Endothelial cell of umbilical vein (primary cell): ENCODE data around the gene HDAC9. TPM values are rescaled to one million over a fixed set of nuclear protein-coding genes. Genes with fewer than 3 reads are reported as not detected.

Source experiments
- BruUV-seq: library from RNA; stranded (reverse); fragments of 400-500 nt; replicated peaks from 2 replicates; lab custom pipeline; 2021; lab: Mats Ljungman, UMichigan
- CTCF ChIA-PET: fragments of 300-600, 350-600 bp; sonication (Branson Sonifier 250); formaldehyde crosslinking; loops from one replicate; lab custom pipeline; 2021; ENCODE audit warnings: antibody characterized with exemption, inconsistent platforms; lab: Charles Lee
- POLR2A ChIA-PET: fragments of 300-600, 350-600 bp; sonication (Branson Sonifier 250); formaldehyde crosslinking; loops from one replicate; lab custom pipeline; 2021; ENCODE audit warnings: antibody characterized with exemption, inconsistent platforms; lab: Charles Lee
- DNase-seq: peaks from one replicate; pipeline ENCODE4 v3.0.0-alpha.2; 2011; ENCODE audit warnings: low read depth, low spot score
- FAIRE-seq: peaks from 2 replicates; lab custom pipeline; 2011; peaks lifted over from hg19 to GRCh38; lab: Jason Lieb, UNC
- H2AFZ ChIP-seq: 2 replicates; pipeline ENCODE4 v1.6.0; 2012; ENCODE audit warnings: low read depth, low read length, control low read depth, inconsistent platforms
- H3K27ac ChIP-seq: 2 replicates; pipeline ENCODE4 v1.5.1; 2011; ENCODE audit warnings: low read depth, mild to moderate bottlenecking, control low read depth, low read length, moderate library complexity; ENCODE audit not compliant: insufficient read depth
- H3K27me3 ChIP-seq, 2 experiments: 2 replicates each; pipeline versions ENCODE4 v1.6.0 to v1.6.1; 2011; ENCODE audit warnings: low read length in 2 of 2, mixed read lengths in 1 of 2; ENCODE audit not compliant: control insufficient read depth in 2 of 2, insufficient read depth in 2 of 2
- H3K36me3 ChIP-seq, 2 experiments: 2 replicates in 1 of 2; 3 replicates in 1 of 2; pipeline ENCODE4 v1.5.1; 2011; ENCODE audit warnings: low read length in 2 of 2, mild to moderate bottlenecking in 1 of 2, moderate library complexity in 1 of 2; ENCODE audit not compliant: control insufficient read depth in 2 of 2, insufficient read depth in 2 of 2; ENCODE audit errors: extremely low read depth in 1 of 2
- H3K4me1 ChIP-seq: 3 replicates; pipeline ENCODE4 v1.5.1; 2011; ENCODE audit warnings: mild to moderate bottlenecking, low read length; ENCODE audit not compliant: control insufficient read depth, insufficient read depth; ENCODE audit errors: extremely low read depth
- H3K4me2 ChIP-seq: 2 replicates; pipeline ENCODE4 v1.6.1; 2011; ENCODE audit warnings: low read length, control low read depth, mixed read lengths; ENCODE audit not compliant: insufficient read depth
- H3K4me3 ChIP-seq, 3 experiments: fragments of 200-600 bp in 1 of 3; sonication (generic), shearing (Covaris generic) in 1 of 3; replicated peaks in 1 of 3; 2 replicates each; pipeline ENCODE4 v1.5.1; 2011 to 2016; ENCODE audit warnings: control low read depth in 3 of 3, low read length in 3 of 3, mild to moderate bottlenecking in 2 of 3, inconsistent platforms in 1 of 3, low read depth in 1 of 3, moderate library complexity in 1 of 3; ENCODE audit not compliant: insufficient read depth in 1 of 3
- H3K79me2 ChIP-seq: 2 replicates; pipeline ENCODE4 v1.6.0; 2012; ENCODE audit warnings: low read length, inconsistent platforms; ENCODE audit not compliant: control insufficient read depth, insufficient read depth
- H3K9ac ChIP-seq: replicated peaks from 2 replicates; pipeline ENCODE3; 2011; ENCODE audit warnings: low read length, control low read depth; ENCODE audit not compliant: insufficient read depth; ENCODE audit errors: extremely low read depth
- H3K9me1 ChIP-seq: replicated peaks from 3 replicates; pipeline ENCODE4 v1.6.0; 2011; ENCODE audit warnings: mild to moderate bottlenecking, low read length; ENCODE audit not compliant: control insufficient read depth, insufficient read depth; ENCODE audit errors: extremely low read depth
- H3K9me3 ChIP-seq: replicated peaks from 2 replicates; pipeline ENCODE4 v1.5.1; 2012; ENCODE audit warnings: low read length, inconsistent platforms; ENCODE audit not compliant: control insufficient read depth, insufficient read depth
- H4K20me1 ChIP-seq: replicated peaks from 2 replicates; pipeline ENCODE3; 2011; ENCODE audit warnings: mild to moderate bottlenecking, low read length; ENCODE audit not compliant: control insufficient read depth, insufficient read depth; ENCODE audit errors: extremely low read depth
- EZH2 ChIP-seq: IDR thresholded peaks from 2 replicates; pipeline ENCODE4 v1.6.1; 2012; ENCODE audit warnings: borderline replicate concordance, low read depth, mild to moderate bottlenecking, moderate library complexity, low read length, inconsistent platforms; ENCODE audit not compliant: severe bottlenecking
- FOS ChIP-seq: IDR thresholded peaks from 2 replicates; pipeline ENCODE4 v1.6.1; 2011; ENCODE audit warnings: mild to moderate bottlenecking, low read length, moderate library complexity, borderline replicate concordance; ENCODE audit not compliant: insufficient read depth
- GATA2 ChIP-seq: IDR thresholded peaks from 2 replicates; pipeline ENCODE4 v1.7.0; 2011; ENCODE audit warnings: low read depth, mild to moderate bottlenecking, moderate library complexity, mixed read lengths, low read length; ENCODE audit not compliant: insufficient read length, insufficient read depth
- JUN ChIP-seq: IDR thresholded peaks from 2 replicates; pipeline ENCODE4 v1.6.1; 2011; ENCODE audit warnings: borderline replicate concordance, low read depth; ENCODE audit not compliant: insufficient read length, insufficient read depth
- MYC ChIP-seq: IDR thresholded peaks from one replicate; pipeline ENCODE4 v1.6.1; 2011; ENCODE audit warnings: mild to moderate bottlenecking, low read depth, low read length
- POLR2A ChIP-seq: IDR thresholded peaks from 2 replicates; pipeline ENCODE4 v1.6.1; 2012; ENCODE audit warnings: low read depth, mild to moderate bottlenecking, control low read depth, low read length
- POLR2AphosphoS5 ChIP-seq: IDR thresholded peaks from 2 replicates; pipeline ENCODE4 v1.6.1; 2012; ENCODE audit warnings: low read depth, mild to moderate bottlenecking, control low read depth, low read length, moderate library complexity; ENCODE audit not compliant: insufficient read depth
- dilution Hi-C: fragments of 300-500 bp; cut with MboI; formaldehyde crosslinking; loops from one replicate; pipeline ENCODE4 v1.15.0; 2019; ENCODE audit warnings: low sequenced_read_pairs; ENCODE audit not compliant: extremely low pct_ligation_motif_present
- intact Hi-C: fragments of 100-400 bp; cut with micrococcal nuclease; formaldehyde crosslinking; loops from one replicate; pipeline ENCODE4 v1.10.0; 2022
- polyA plus RNA-seq, 4 experiments: library from polyadenylated mRNA; depleted of rRNA in 3 of 4; stranded (reverse) in 3 of 4; unstranded in 1 of 4; fragments of >200 nt; gene quantifications; 2 replicates each; pipeline versions ENCODE4 v1.2.1 to v1.2.3, GENCODE V29; 2011 to 2012; ENCODE audit warnings: missing spikeins in 1 of 4
- total RNA-seq: library from RNA; stranded (reverse); gene quantifications from 2 replicates; pipeline ENCODE4 v1.2.3, GENCODE V29; 2021
- TF ChIP-seq, protein P1 (sequence below): IDR thresholded peaks from 2 replicates; pipeline ENCODE4 v1.6.1; 2011; ENCODE audit not compliant: insufficient read depth, insufficient read length
- TF ChIP-seq, protein P2 (sequence below), 2 donors: IDR thresholded peaks; 1 replicate in 1 of 2; 2 replicates in 1 of 2; pipeline ENCODE4 v1.5.1; 2011; ENCODE audit warnings: low read length in 2 of 2, mild to moderate bottlenecking in 2 of 2, moderate library complexity in 2 of 2, control low read depth in 1 of 2, inconsistent platforms in 1 of 2, low read depth in 1 of 2; ENCODE audit not compliant: insufficient read depth in 1 of 2; ENCODE audit errors: extremely low read depth in 1 of 2

HDAC9 gene
- total and polyA plus RNA-seq, 2 donors (not counting 3 experiments of a cell fraction or from before 2014, with no cell fraction given), result 1.8 to 11.6 TPM

DNA sequence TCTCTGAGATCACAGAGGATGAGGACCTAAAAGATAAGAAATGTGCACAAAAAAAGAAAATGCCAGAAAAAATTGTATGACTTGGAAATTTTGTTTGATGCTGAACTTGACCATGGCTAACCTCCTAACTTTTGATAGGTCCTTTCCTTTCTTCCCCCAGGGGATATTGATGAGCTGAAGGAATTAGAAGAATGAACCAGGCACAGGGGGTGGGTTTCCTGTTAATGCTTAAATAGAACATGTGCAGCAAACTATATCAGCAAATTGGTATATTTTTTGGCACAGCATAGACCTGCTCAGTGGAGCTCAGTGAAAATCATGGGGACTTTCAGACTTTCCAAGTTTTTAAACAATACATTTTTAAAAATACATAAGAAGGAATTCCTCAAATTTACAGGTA lies 300.7 kb downstream of the HDAC9 start:
- no TSS peak for BruUV-seq
- intact Hi-C loops (no loop called here), dilution Hi-C loops (no loop called here)
- H3K4me2 ChIP-seq, result no peak overlapping the region
- H2AFZ ChIP-seq, result no peak overlapping the region
- H3K9me1 ChIP-seq, result no peaks in the 10 kb centered on the region
- no peak overlapping the region for H3K9ac ChIP-seq
- H3K4me3 ChIP-seq, result no peak overlapping the region
- no peaks in the 10 kb centered on the region for H3K79me2 ChIP-seq
- H3K27ac ChIP-seq, result no peak overlapping the region
- FAIRE-seq (no peak), DNase-seq (no peak)
- POLR2A ChIA-PET, result no interaction called here
- no peaks in the 10 kb centered on the region for H3K9me3 ChIP-seq
- no peaks in the 10 kb centered on the region for H3K27me3 ChIP-seq
- TF ChIP-seq, protein P1, sequence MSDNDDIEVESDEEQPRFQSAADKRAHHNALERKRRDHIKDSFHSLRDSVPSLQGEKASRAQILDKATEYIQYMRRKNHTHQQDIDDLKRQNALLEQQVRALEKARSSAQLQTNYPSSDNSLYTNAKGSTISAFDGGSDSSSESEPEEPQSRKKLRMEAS, result no peak
- TF ChIP-seq JUN, result no peak
- TF ChIP-seq, protein P2, sequence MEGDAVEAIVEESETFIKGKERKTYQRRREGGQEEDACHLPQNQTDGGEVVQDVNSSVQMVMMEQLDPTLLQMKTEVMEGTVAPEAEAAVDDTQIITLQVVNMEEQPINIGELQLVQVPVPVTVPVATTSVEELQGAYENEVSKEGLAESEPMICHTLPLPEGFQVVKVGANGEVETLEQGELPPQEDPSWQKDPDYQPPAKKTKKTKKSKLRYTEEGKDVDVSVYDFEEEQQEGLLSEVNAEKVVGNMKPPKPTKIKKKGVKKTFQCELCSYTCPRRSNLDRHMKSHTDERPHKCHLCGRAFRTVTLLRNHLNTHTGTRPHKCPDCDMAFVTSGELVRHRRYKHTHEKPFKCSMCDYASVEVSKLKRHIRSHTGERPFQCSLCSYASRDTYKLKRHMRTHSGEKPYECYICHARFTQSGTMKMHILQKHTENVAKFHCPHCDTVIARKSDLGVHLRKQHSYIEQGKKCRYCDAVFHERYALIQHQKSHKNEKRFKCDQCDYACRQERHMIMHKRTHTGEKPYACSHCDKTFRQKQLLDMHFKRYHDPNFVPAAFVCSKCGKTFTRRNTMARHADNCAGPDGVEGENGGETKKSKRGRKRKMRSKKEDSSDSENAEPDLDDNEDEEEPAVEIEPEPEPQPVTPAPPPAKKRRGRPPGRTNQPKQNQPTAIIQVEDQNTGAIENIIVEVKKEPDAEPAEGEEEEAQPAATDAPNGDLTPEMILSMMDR (IDR thresholded peaks at IDR 0.05; ENCODE audit: extremely low read depth in 1 of 2, insufficient read depth in 1 of 2, low read depth in 1 of 2, low read length in 2 of 2), result no peak
- no peak for TF ChIP-seq POLR2AphosphoS5
- no peak for TF ChIP-seq FOS
- no peak for TF ChIP-seq MYC
- TF ChIP-seq POLR2A, result no peak
- TF ChIP-seq EZH2, result no peak
- no peak for TF ChIP-seq GATA2
- no peaks in the 10 kb centered on the region for H3K4me1 ChIP-seq
- no peaks in the 10 kb centered on the region for H3K36me3 ChIP-seq
- CTCF ChIA-PET, result interaction anchor here (1.1 kb wide), 1 partner anchor 22 kb away, joined by 3 read pairs; no protein-coding TSS in a partner anchor
- H4K20me1 ChIP-seq, result no peaks in the 10 kb centered on the region
